HEK293T (cell line): ENCODE data around the gene IL17RC.

Source experiments
- CTCF ChIA-PET: fragments of 350-600 bp; formaldehyde crosslinking; extraction: SDS; loops from one replicate; lab custom pipeline; 2021; ENCODE audit warnings: antibody characterized with exemption, inconsistent platforms; lab: Yijun Ruan, JAX
- POLR2A ChIA-PET: fragments of 350-600 bp; formaldehyde crosslinking; extraction: SDS; loops from one replicate; lab custom pipeline; 2020; ENCODE audit warnings: antibody characterized with exemption, inconsistent platforms; lab: Yijun Ruan, JAX
- DNase-seq: peaks from one replicate; pipeline ENCODE4 v3.0.0; 2012; ENCODE audit warnings: mixed read lengths; ENCODE audit errors: extremely low spot score
- ARNT ChIP-seq: fragments of 450-650 bp; IDR thresholded peaks from 2 replicates; pipeline ENCODE4 v1.6.1; 2017; ENCODE audit warnings: mild to moderate bottlenecking
- BHLHE40 ChIP-seq: fragments of 450-650 bp; IDR thresholded peaks from 2 replicates; pipeline ENCODE4 v1.6.1; 2016; ENCODE audit warnings: mild to moderate bottlenecking, moderate library complexity, borderline replicate concordance
- CTBP1 ChIP-seq: fragments of 450-650 bp; IDR thresholded peaks from 2 replicates; pipeline ENCODE4 v1.6.1; 2016; ENCODE audit warnings: borderline replicate concordance
- ELF4 ChIP-seq: fragments of 450-650 bp; IDR thresholded peaks from 2 replicates; pipeline ENCODE4 v1.6.1; 2017; ENCODE audit warnings: antibody characterized with exemption
- FOXA1 ChIP-seq: fragments of 450-650 bp; IDR thresholded peaks from 2 replicates; pipeline ENCODE4 v1.6.1; 2016; ENCODE audit warnings: mild to moderate bottlenecking
- FOXK2 ChIP-seq: fragments of 450-650 bp; IDR thresholded peaks from 2 replicates; pipeline ENCODE4 v1.6.1; 2016; ENCODE audit warnings: mild to moderate bottlenecking
- FOXM1 ChIP-seq: fragments of 450-650 bp; IDR thresholded peaks from 2 replicates; pipeline ENCODE4 v1.6.1; 2017; ENCODE audit warnings: mild to moderate bottlenecking, borderline replicate concordance
- HDGF ChIP-seq: fragments of 450-650 bp; IDR thresholded peaks from 2 replicates; pipeline ENCODE4 v1.6.1; 2017; ENCODE audit warnings: antibody characterized with exemption, borderline replicate concordance
- L3MBTL2 ChIP-seq: fragments of 450-650 bp; conservative IDR thresholded peaks from 2 replicates; pipeline ENCODE4 v1.6.1; 2016; ENCODE audit warnings: mild to moderate bottlenecking
- LEF1 ChIP-seq: fragments of 450-650 bp; IDR thresholded peaks from 2 replicates; pipeline ENCODE4 v1.6.1; 2017; ENCODE audit warnings: mild to moderate bottlenecking, borderline replicate concordance
- NFRKB ChIP-seq: fragments of 450-650 bp; IDR thresholded peaks from 2 replicates; pipeline ENCODE4 v1.6.1; 2016; ENCODE audit warnings: mild to moderate bottlenecking, moderate library complexity
- SP1 ChIP-seq: fragments of 450-650 bp; IDR thresholded peaks from 2 replicates; pipeline ENCODE4 v1.6.1; 2017
- SUZ12 ChIP-seq: fragments of 450-650 bp; IDR thresholded peaks from 2 replicates; pipeline ENCODE4 v1.6.1; 2016; ENCODE audit warnings: mild to moderate bottlenecking
- TARDBP ChIP-seq: fragments of 450-650 bp; IDR thresholded peaks from 2 replicates; pipeline ENCODE4 v1.6.1; 2016
- ZNF384 ChIP-seq: fragments of 450-650 bp; IDR thresholded peaks from 2 replicates; pipeline ENCODE4 v1.6.1; 2016
- TF ChIP-seq, protein P1 (sequence below): fragments of 450-650 bp; IDR thresholded peaks from 2 replicates; pipeline ENCODE4 v1.6.1; 2016

The IL17RC gene

GRCh38 chr3:9947025-9947995, 30.4 kb downstream of the IL17RC start:
- no peak for TF ChIP-seq BHLHE40
- TF ChIP-seq SUZ12, result no peak
- TF ChIP-seq, protein P1, sequence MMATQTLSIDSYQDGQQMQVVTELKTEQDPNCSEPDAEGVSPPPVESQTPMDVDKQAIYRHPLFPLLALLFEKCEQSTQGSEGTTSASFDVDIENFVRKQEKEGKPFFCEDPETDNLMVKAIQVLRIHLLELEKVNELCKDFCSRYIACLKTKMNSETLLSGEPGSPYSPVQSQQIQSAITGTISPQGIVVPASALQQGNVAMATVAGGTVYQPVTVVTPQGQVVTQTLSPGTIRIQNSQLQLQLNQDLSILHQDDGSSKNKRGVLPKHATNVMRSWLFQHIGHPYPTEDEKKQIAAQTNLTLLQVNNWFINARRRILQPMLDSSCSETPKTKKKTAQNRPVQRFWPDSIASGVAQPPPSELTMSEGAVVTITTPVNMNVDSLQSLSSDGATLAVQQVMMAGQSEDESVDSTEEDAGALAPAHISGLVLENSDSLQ, result no peak
- TF ChIP-seq FOXA1, result no peak
- TF ChIP-seq LEF1, result no peak
- no peak for TF ChIP-seq FOXK2
- no peak for TF ChIP-seq TARDBP
- no peak for DNase-seq
- ChIA-PET CTCF (interaction anchor here (0.5 to 2.0 kb wide), 5 partner anchors 8 to 1439 kb away, joined by 3 to 26 read pairs (median 4); partner anchors contain the start of gene CRELD1), POLR2A (interaction anchor here (0.7 to 2.8 kb wide), 17 partner anchors 8 to 154 kb away, joined by 3 to 52 read pairs (median 4); partner anchors contain the start of genes ARPC4, CIDEC, CRELD1 and EMC3)

DNA sequence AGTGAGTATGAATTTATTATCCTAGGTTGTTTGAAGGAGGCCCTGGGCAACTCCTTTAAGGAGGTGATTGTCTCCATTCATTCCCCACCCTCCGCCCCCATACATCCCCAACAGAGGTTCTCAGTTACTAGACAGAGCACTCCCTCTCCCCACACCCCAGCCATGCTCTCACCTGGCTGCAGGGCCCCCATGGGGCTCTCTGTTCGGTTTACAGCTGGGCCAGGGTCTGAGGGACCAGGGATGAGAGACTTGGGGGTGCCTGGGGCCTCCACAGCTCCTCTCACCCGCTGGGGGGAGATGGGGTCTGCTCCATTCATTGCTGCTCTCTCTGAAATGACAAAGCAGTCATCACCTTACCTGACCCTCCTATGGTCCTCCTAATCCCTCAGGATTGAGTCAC, 31.7 kb downstream of the IL17RC start:
- TF ChIP-seq ELF4 (no peak), LEF1 (no peak), FOXK2 (no peak), ARNT (no peak), ZNF384 (no peak), CTBP1 (no peak)
- ChIA-PET CTCF (interaction anchor here (1.0 to 1.5 kb wide), 2 partner anchors 15 to 34 kb away, joined by 3 to 5 read pairs; no protein-coding TSS in a partner anchor), POLR2A (no interaction called here)
- no peak for DNase-seq

- TF ChIP-seq FOXM1 (no peak), SP1 (no peak), ARNT (no peak), ZNF384 (no peak), NFRKB (no peak), CTBP1 (no peak), FOXK2 (no peak), TARDBP (no peak), HDGF (no peak), L3MBTL2 (no peak), ELF4 (no peak), SUZ12 (no peak), LEF1 (no peak), BHLHE40 (no peak), FOXA1 (no peak)
- TF ChIP-seq, protein P1, result no peak
- ChIA-PET CTCF (interaction anchor here (1.0 to 1.5 kb wide), 2 partner anchors 16 to 34 kb away, joined by 3 to 5 read pairs; no protein-coding TSS in a partner anchor), POLR2A (interaction anchor here (1.2 kb wide), 1 partner anchor 108 kb away, joined by 4 read pairs; no protein-coding TSS in a partner anchor)
- DNase-seq, result no peak
Measured at GRCh38 chr3:9949115-9949514, 32.2 kb downstream of the IL17RC start.

DNA sequence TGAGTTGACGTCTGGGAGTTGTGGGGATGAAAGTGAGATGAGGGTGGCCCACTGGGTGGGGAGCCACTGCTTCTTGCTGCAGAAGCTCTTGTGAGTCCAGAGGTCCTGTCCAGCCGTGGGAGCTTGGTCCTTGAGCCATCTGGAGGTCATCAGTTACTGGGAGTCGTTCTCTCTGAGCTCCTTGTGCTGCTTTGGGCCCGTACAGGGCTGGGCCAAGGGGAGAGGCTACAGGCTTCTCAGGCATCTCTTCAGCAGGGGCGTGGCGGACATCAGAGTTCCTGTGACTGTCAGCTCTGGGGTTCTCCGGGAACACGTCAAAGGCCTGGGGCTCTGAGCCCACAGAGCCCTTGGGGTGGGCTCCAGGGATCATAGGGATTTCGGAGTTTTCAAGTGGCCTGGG, 32.7 kb downstream of the IL17RC start:
- CTCF ChIA-PET, result interaction anchor here (1.0 to 1.5 kb wide), 2 partner anchors 16 to 33 kb away, joined by 3 to 5 read pairs; no protein-coding TSS in a partner anchor
- no peak for DNase-seq
- POLR2A ChIA-PET, result interaction anchor here (1.2 kb wide), 1 partner anchor 109 kb away, joined by 4 read pairs; no protein-coding TSS in a partner anchor
- TF ChIP-seq SP1, result no peak

DNA sequence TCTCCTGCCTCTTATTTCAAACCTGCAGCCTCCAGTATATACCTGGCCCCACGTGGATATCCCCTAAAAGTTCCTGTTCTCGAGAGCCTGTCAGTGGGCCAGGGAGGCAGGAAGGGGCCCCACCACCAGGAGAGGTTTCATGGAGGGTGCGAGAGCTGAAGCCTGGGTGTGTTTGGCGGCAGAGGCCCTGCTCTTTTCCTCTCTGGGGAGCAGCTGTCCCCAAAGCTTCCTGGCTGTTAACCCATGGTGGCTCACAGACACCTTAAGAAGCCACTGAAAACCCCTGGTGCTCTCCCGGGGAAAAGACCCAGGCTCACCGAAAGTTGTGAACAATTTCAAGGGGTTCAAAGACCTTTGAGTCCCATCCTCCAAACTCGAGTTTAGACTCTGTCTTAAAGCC, 34.2 kb downstream of the IL17RC start:
- DNase-seq, result no peak
- CTCF ChIA-PET, result no interaction called here
- POLR2A ChIA-PET, result interaction anchor here (1.0 kb wide), 1 partner anchor 9 kb away, joined by 3 read pairs; no protein-coding TSS in a partner anchor

GRCh38 chr3:9951598-9951961, 34.7 kb downstream of the IL17RC start:
- no peak for TF ChIP-seq FOXM1
- no peak for TF ChIP-seq TARDBP
- no peak for TF ChIP-seq SP1
- no peak for TF ChIP-seq BHLHE40
- TF ChIP-seq HDGF, result no peak
- no peak for TF ChIP-seq L3MBTL2
- TF ChIP-seq, protein P1, result no peak
- TF ChIP-seq FOXA1, result no peak
- no peak for TF ChIP-seq ARNT
- TF ChIP-seq NFRKB, result no peak
- POLR2A ChIA-PET, result interaction anchor here (0.8 to 1.0 kb wide), 2 partner anchors 9 to 18 kb away, joined by 3 read pairs; partner anchors contain the start of gene CRELD1
- DNase-seq, result no peak
- CTCF ChIA-PET, result no interaction called here

More for the DNA sequence above, 34.2 kb downstream of the IL17RC start:
- TF ChIP-seq ZNF384 (no peak), TARDBP (no peak), LEF1 (no peak), FOXK2 (no peak), SUZ12 (no peak), L3MBTL2 (no peak), CTBP1 (no peak), ARNT (no peak), FOXM1 (no peak)
- TF ChIP-seq, protein P1, result no peak
